Transverse colon (tissue), 4 donors: ENCODE results near the gene UBE3A.

Source experiments
- EP300 ChIP-seq: sonication (generic); formaldehyde crosslinking; IDR thresholded peaks from one replicate; pipeline ENCODE4 v1.6.1; 2017; ENCODE audit warnings: antibody characterized with exemption, low read depth
- POLR2A ChIP-seq: fragments of 450-650 bp; IDR thresholded peaks from one replicate; pipeline ENCODE4 v1.6.1; 2016; ENCODE audit warnings: antibody characterized with exemption, mild to moderate bottlenecking, moderate library complexity
- POLR2AphosphoS5 ChIP-seq, 3 donors: sonication (generic); formaldehyde crosslinking; IDR thresholded peaks; one replicate each; pipeline ENCODE4 v1.6.1; 2016; ENCODE audit warnings: antibody characterized with exemption in 3 of 3
- TF ChIP-seq, protein P1 (sequence below), 5 experiments: fragments of 200-600 bp in 3 of 5; fragments of 450-650 bp in 2 of 5; sonication (generic) in 3 of 5; IDR thresholded peaks; 1 replicate in 2 of 5; 2 replicates in 3 of 5; pipeline ENCODE4 v1.5.1; 2016 to 2017; ENCODE audit warnings: antibody characterized with exemption in 5 of 5, inconsistent platforms in 3 of 5, mild to moderate bottlenecking in 2 of 5, moderate library complexity in 1 of 5

GRCh38 chr15:25372298-25372697, 66.5 kb downstream of the UBE3A start:
- TF ChIP-seq, protein P1, sequence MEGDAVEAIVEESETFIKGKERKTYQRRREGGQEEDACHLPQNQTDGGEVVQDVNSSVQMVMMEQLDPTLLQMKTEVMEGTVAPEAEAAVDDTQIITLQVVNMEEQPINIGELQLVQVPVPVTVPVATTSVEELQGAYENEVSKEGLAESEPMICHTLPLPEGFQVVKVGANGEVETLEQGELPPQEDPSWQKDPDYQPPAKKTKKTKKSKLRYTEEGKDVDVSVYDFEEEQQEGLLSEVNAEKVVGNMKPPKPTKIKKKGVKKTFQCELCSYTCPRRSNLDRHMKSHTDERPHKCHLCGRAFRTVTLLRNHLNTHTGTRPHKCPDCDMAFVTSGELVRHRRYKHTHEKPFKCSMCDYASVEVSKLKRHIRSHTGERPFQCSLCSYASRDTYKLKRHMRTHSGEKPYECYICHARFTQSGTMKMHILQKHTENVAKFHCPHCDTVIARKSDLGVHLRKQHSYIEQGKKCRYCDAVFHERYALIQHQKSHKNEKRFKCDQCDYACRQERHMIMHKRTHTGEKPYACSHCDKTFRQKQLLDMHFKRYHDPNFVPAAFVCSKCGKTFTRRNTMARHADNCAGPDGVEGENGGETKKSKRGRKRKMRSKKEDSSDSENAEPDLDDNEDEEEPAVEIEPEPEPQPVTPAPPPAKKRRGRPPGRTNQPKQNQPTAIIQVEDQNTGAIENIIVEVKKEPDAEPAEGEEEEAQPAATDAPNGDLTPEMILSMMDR (IDR thresholded peaks at IDR 0.05) = no peak
- TF ChIP-seq POLR2A = no peak
- TF ChIP-seq POLR2AphosphoS5 (IDR thresholded peaks at IDR 0.05) = no peak
- no peak for TF ChIP-seq EP300
